ENCODE measurements around the gene KATNA1. TPM values are rescaled to one million over a fixed set of nuclear protein-coding genes. Genes with fewer than 3 reads are reported as not detected.

Gene KATNA1
- polyA plus RNA-seq (2012; rRNA removed), result 13.2 and 17.6 TPM in 2 replicates
- polyA plus RNA-seq (2012; cell fraction: cytosol; rRNA removed), result 17.5 and 21.7 TPM in 2 replicates
- 8.2 and 18.1 TPM in 2 replicates for polyA plus RNA-seq (2012; cell fraction: nucleus; rRNA removed)

- Histone ChIP-seq H3K36me3 (replicated peaks in 1 of 2; ENCODE audit: control insufficient read depth in 1 of 2, insufficient read depth in 2 of 2, low read length in 1 of 2) (no peaks in the 10 kb centered on the region), H3K27me3 (ENCODE audit: insufficient read depth) (no peaks in the 10 kb centered on the region), H3K27ac (ENCODE audit: low read depth in 2 of 2, low read length in 1 of 2) (peak within 1 kb of the TSS; percentile 69 to 79), H4K20me1 (ENCODE audit: insufficient read depth) (no peaks in the 10 kb centered on the region), H3K9ac (peak within 1 kb of the TSS; percentile 78), H3F3A (replicated peaks; ENCODE audit: insufficient read depth) (peaks cover 8% of the 10 kb centered on the region), H3K4me1 (ENCODE audit: control insufficient read depth in 1 of 2, insufficient read depth in 2 of 2, low read depth in 1 of 2, low read length in 1 of 2) (no peaks in the 10 kb centered on the region; a peak in 1 of 4 replicates), H3K79me2 (ENCODE audit: insufficient read depth) (peaks cover 48% of the 10 kb centered on the region), H3K4me3 (ENCODE audit: low read depth in 2 of 2, low read length in 1 of 2) (peak within 1 kb of the TSS; percentile 85 to 87), H3K9me2 (no peaks in the 10 kb centered on the region), H3K9me3 (no peaks in the 10 kb centered on the region), H3K4me2 (peak within 1 kb of the TSS; percentile 83), H2AFZ (ENCODE audit: low read depth) (peak within 1 kb of the TSS; percentile 99)
- CTCF ChIA-PET, result no interaction called here
- DNase-seq, result peak; percentile 97
- POLR2A ChIA-PET, result interaction anchor here (1.7 kb wide), 1 partner anchor 69 kb away, joined by 9 read pairs; the partner anchor contains the start of gene LATS1
- 2% methylated on average over 17 of the region's 69 CpGs for WGBS (ENCODE audit: low lambda C conversion rate)
- TF ChIP-seq TEAD4 (IDR thresholded peaks at IDR 0.05; ENCODE audit: borderline replicate concordance, insufficient read depth), result no peak
- TF ChIP-seq RAD21 (IDR thresholded peaks at IDR 0.05; ENCODE audit: low read length), result no peak
- 0 out of 2 replicates have a peak, but pooled peaks have one; percentile 2 for TF ChIP-seq SMC3 (IDR thresholded peaks at IDR 0.05; ENCODE audit: low read depth, low read length)
- no peak for TF ChIP-seq FOXM1 (IDR thresholded peaks at IDR 0.05; ENCODE audit: low read depth)
- no peak for TF ChIP-seq TCF12 (IDR thresholded peaks at IDR 0.05)
- no peak for TF ChIP-seq IRF3 (IDR thresholded peaks at IDR 0.05; ENCODE audit: low read depth, low read length)
- peak; percentile 46 for TF ChIP-seq CHD2 (IDR thresholded peaks at IDR 0.05; ENCODE audit: low read length, partially characterized antibody)
- TF ChIP-seq MEF2A (IDR thresholded peaks at IDR 0.05; ENCODE audit: borderline replicate concordance, low read depth), result no peak
- TF ChIP-seq PBX3 (IDR thresholded peaks at IDR 0.05), result no peak
- TF ChIP-seq EZH2phosphoT487 (IDR thresholded peaks at IDR 0.05; ENCODE audit: borderline replicate concordance, low read depth), result no peak
- peak; percentile 63; the same call in 1 of the 2 replicates for TF ChIP-seq TAF1 (IDR thresholded peaks at IDR 0.05; ENCODE audit: borderline replicate concordance, low read depth, low read length)
- peak; percentile 58; the same call in 1 of the 2 replicates for TF ChIP-seq POLR2AphosphoS5 (IDR thresholded peaks at IDR 0.05; ENCODE audit: low read depth, low read length)
- TF ChIP-seq USF2 (IDR thresholded peaks at IDR 0.05; ENCODE audit: borderline replicate concordance, low read depth, low read length), result no peak
- TF ChIP-seq GABPA (IDR thresholded peaks at IDR 0.05; ENCODE audit: low read depth), result peak; percentile 61
- no peak for TF ChIP-seq GATA2 (CRISPR knock-in tag; IDR thresholded peaks at IDR 0.05)
- no peak for TF ChIP-seq USF1 (IDR thresholded peaks at IDR 0.05; ENCODE audit: borderline replicate concordance, low read depth)
- TF ChIP-seq RCOR1 (IDR thresholded peaks at IDR 0.05; ENCODE audit: low read length), result no peak
- no peak for TF ChIP-seq YY1 (IDR thresholded peaks at IDR 0.05; ENCODE audit: low read depth)
- TF ChIP-seq MAX (IDR thresholded peaks at IDR 0.05; ENCODE audit: low read depth), result peak; percentile 88
- TF ChIP-seq FOXJ3 (CRISPR knock-in tag; IDR thresholded peaks at IDR 0.05), result no peak
- TF ChIP-seq RXRA (IDR thresholded peaks at IDR 0.05; ENCODE audit: borderline replicate concordance, low read depth), result no peak
- TF ChIP-seq EP300 (IDR thresholded peaks at IDR 0.05; ENCODE audit: borderline replicate concordance in 1 of 2, low read depth in 1 of 2, low read length in 1 of 2), result no peak
- TF ChIP-seq SIN3A (IDR thresholded peaks at IDR 0.05; ENCODE audit: borderline replicate concordance, low read depth, low read length), result no peak
- TF ChIP-seq JUND (IDR thresholded peaks at IDR 0.05), result no peak
- no peak for TF ChIP-seq NFIC (IDR thresholded peaks at IDR 0.05; ENCODE audit: borderline replicate concordance)
- no peak for TF ChIP-seq FOSL2 (IDR thresholded peaks at IDR 0.05; ENCODE audit: borderline replicate concordance, low read depth)
- TF ChIP-seq CTCF (IDR thresholded peaks at IDR 0.05), result no peak
These were observed at the start of gene KATNA1 for GRCh38 chr6:149648148-149649145. KATNA1 (minus strand) TSS chr6:149648714; CDS start chr6:149638547, 10,167 bp downstream.
